Fibroblast of lung (primary cell): ENCODE results near the gene CDH12. TPM values are rescaled to one million over a fixed set of nuclear protein-coding genes. Genes with fewer than 3 reads are reported as not detected.
"Not testable (repeated sequence)": the region's sequence is repeated elsewhere in the genome, so short reads cannot be mapped to it uniquely, and the experiment has no call there.

Experiments used
- DNase-seq, 2 donors: peaks; one replicate each; pipeline versions ENCODE4 v3.0.0 to v3.0.0-alpha.2; 2010; ENCODE audit warnings: low read depth in 2 of 2
- H2AFZ ChIP-seq: 2 replicates; pipeline ENCODE4 v1.5.1; 2012; ENCODE audit warnings: low read length, control low read depth, inconsistent platforms
- H3K27ac ChIP-seq: 2 replicates; pipeline ENCODE4 v1.5.1; 2011; ENCODE audit warnings: low read length, control low read depth; ENCODE audit not compliant: insufficient read depth
- H3K27me3 ChIP-seq: 2 replicates; pipeline ENCODE4 v1.5.1; 2011; ENCODE audit warnings: mild to moderate bottlenecking, low read length; ENCODE audit not compliant: control insufficient read depth, insufficient read depth
- H3K36me3 ChIP-seq: 2 replicates; pipeline ENCODE4 v1.5.1; 2011; ENCODE audit warnings: low read length; ENCODE audit not compliant: control insufficient read depth, insufficient read depth
- H3K4me1 ChIP-seq: 2 replicates; pipeline ENCODE4 v1.5.1; 2011; ENCODE audit warnings: low read length; ENCODE audit not compliant: control insufficient read depth, insufficient read depth; ENCODE audit errors: extremely low read depth
- H3K4me2 ChIP-seq: 2 replicates; pipeline ENCODE4 v1.5.1; 2011; ENCODE audit warnings: low read length, control low read depth; ENCODE audit not compliant: insufficient read depth; ENCODE audit errors: extremely low read depth
- H3K4me3 ChIP-seq, 4 experiments: fragments of 200-600 bp in 1 of 4; sonication (generic) in 1 of 4; replicated peaks in 1 of 4; 2 replicates each; pipeline ENCODE4 v1.5.1; 2011 to 2016; ENCODE audit warnings: low read length in 4 of 4, low read depth in 3 of 4, mild to moderate bottlenecking in 3 of 4, control low read depth in 2 of 4, inconsistent platforms in 1 of 4, mixed read lengths in 1 of 4; ENCODE audit not compliant: insufficient read depth in 1 of 4; ENCODE audit errors: control extremely low read depth in 1 of 4
- H3K79me2 ChIP-seq: 2 replicates; pipeline ENCODE4 v1.5.1; 2012; ENCODE audit warnings: mild to moderate bottlenecking, low read length, inconsistent platforms; ENCODE audit not compliant: control insufficient read depth, insufficient read depth
- H3K9ac ChIP-seq: 2 replicates; pipeline ENCODE4 v1.5.1; 2011; ENCODE audit warnings: mild to moderate bottlenecking, low read length, control low read depth; ENCODE audit not compliant: insufficient read depth
- H3K9me3 ChIP-seq: 2 replicates; pipeline ENCODE4 v1.5.1; 2012; ENCODE audit warnings: low read depth, low read length; ENCODE audit not compliant: control insufficient read depth, insufficient read depth
- H4K20me1 ChIP-seq: 2 replicates; pipeline ENCODE4 v1.5.1; 2011; ENCODE audit warnings: low read length; ENCODE audit not compliant: control insufficient read depth, insufficient read depth; ENCODE audit errors: extremely low read depth
- EZH2 ChIP-seq: IDR thresholded peaks from 2 replicates; pipeline ENCODE4 v1.5.1; 2012; ENCODE audit warnings: low read length, control low read depth, mild to moderate bottlenecking; ENCODE audit errors: missing control alignments
- polyA plus RNA-seq, 2 donors: library from polyadenylated mRNA; depleted of rRNA in 1 of 2; stranded (reverse) in 1 of 2; unstranded in 1 of 2; fragments of >200 nt; gene quantifications; 2 replicates each; pipeline ENCODE4 v1.2.1, GENCODE V29; 2011 to 2012; ENCODE audit warnings: missing spikeins in 1 of 2
- total RNA-seq: library from RNA; depleted of rRNA; stranded (reverse); fragments of >200 nt; gene quantifications from 2 replicates; pipeline ENCODE4 v1.2.1, GENCODE V29; 2014
- TF ChIP-seq, protein P1 (sequence below), 2 donors: IDR thresholded peaks in 1 of 2; conservative IDR thresholded peaks in 1 of 2; 1 replicate in 1 of 2; 2 replicates in 1 of 2; pipeline ENCODE4 v1.5.1; 2011 to 2012; ENCODE audit warnings: low read length in 2 of 2, control low read depth in 1 of 2, inconsistent platforms in 1 of 2, low read depth in 1 of 2, mild to moderate bottlenecking in 1 of 2

The CDH12 gene
- total and polyA plus RNA-seq, 2 donors (not counting 1 experiment from before 2014, with no cell fraction given) = 0.02 TPM; not detected in 1

DNA sequence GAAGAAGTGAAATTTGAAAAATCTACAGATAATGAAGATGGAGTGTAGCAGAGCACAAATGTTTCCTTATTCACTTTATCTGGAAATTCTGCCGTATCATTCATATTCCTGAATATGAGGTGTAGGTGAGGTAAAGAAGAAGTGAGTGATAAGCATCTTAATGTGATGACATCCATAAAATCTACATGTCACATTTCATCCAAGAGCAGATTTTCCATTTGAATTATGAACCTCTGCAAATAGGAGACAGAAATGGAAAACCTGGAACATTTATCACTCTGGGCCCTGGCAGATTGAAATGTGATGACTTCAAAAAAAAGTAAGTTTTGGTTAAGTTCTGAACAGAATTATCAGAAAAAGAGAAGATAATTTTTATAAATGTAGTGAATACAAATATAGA, 240.2 kb downstream of the CDH12 start:
- no peaks in the 10 kb centered on the region for H3K9me3 ChIP-seq
- DNase-seq = no peak
- no peak for TF ChIP-seq EZH2
- TF ChIP-seq, protein P1, sequence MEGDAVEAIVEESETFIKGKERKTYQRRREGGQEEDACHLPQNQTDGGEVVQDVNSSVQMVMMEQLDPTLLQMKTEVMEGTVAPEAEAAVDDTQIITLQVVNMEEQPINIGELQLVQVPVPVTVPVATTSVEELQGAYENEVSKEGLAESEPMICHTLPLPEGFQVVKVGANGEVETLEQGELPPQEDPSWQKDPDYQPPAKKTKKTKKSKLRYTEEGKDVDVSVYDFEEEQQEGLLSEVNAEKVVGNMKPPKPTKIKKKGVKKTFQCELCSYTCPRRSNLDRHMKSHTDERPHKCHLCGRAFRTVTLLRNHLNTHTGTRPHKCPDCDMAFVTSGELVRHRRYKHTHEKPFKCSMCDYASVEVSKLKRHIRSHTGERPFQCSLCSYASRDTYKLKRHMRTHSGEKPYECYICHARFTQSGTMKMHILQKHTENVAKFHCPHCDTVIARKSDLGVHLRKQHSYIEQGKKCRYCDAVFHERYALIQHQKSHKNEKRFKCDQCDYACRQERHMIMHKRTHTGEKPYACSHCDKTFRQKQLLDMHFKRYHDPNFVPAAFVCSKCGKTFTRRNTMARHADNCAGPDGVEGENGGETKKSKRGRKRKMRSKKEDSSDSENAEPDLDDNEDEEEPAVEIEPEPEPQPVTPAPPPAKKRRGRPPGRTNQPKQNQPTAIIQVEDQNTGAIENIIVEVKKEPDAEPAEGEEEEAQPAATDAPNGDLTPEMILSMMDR (conservative IDR thresholded peaks at IDR 0.05 in 1 of 2, IDR thresholded peaks at IDR 0.05 in 1 of 2; ENCODE audit: low read depth in 1 of 2, low read length in 2 of 2) = no peak
- no peak overlapping the region for H3K4me3 ChIP-seq
- H3K4me2 ChIP-seq = no peak overlapping the region
- no peaks in the 10 kb centered on the region for H3K4me1 ChIP-seq
- H3K36me3 ChIP-seq = no peaks in the 10 kb centered on the region
- no peaks in the 10 kb centered on the region for H4K20me1 ChIP-seq
- no peak overlapping the region for H3K9ac ChIP-seq
- no peaks in the 10 kb centered on the region for H3K79me2 ChIP-seq
- H2AFZ ChIP-seq = no peak overlapping the region
- no peak overlapping the region for H3K27ac ChIP-seq
- H3K27me3 ChIP-seq = no peaks in the 10 kb centered on the region

DNA sequence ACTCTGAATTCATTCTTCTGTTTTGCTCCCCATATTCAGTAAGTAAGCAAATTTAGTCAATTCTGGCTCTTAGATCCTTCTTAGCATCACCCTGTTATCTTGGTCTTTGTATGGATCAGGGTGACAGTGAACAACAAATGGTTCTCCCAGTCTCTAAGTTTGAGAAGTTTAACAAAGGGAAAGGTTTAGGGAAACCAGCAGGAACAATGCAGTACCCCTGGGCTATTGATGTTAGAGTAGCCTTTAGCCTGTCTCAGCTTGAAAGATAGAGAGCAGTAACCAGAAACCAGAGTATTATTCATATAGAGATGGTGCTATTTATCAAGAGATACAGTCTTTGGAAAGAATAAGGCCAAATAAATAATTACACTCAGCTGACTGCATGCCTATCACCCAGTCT, 241.8 kb downstream of the CDH12 start:
- Histone ChIP-seq H3K36me3 (no peaks in the 10 kb centered on the region), H3K4me1 (no peaks in the 10 kb centered on the region), H3K9ac (no peak overlapping the region), H3K4me3 (no peak overlapping the region), H3K27ac (no peak overlapping the region), H3K79me2 (no peaks in the 10 kb centered on the region), H2AFZ (no peak overlapping the region), H3K27me3 (no peaks in the 10 kb centered on the region), H4K20me1 (no peaks in the 10 kb centered on the region), H3K9me3 (no peaks in the 10 kb centered on the region), H3K4me2 (no peak overlapping the region)
- TF ChIP-seq EZH2 = no peak
- TF ChIP-seq, protein P1 (conservative IDR thresholded peaks at IDR 0.05 in 1 of 2, IDR thresholded peaks at IDR 0.05 in 1 of 2; ENCODE audit: low read depth in 1 of 2, low read length in 2 of 2) = no peak
- DNase-seq = no peak

DNA sequence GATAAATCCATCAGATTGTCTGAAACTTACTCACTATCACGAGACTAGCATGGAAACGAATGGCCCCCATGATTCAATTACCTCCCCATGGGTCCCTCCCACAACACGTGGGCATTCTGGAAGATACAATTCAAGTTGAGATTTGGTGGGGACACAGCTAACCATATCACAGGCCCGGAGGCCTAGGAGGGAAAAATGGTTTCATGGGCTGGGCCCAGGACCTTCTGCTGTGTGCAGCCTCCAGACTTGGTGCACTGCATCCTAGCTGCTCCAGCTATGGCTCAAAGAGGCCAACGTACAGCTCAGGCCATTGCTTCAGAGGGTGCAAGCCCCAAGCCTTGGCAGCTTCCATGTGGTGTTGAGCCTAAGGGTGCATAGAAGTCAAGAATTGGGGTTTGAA, 245.6 kb downstream of the CDH12 start:
- not testable (repeated sequence) for H3K36me3 ChIP-seq, H2AFZ ChIP-seq, H3K79me2 ChIP-seq, H3K4me1 ChIP-seq, H3K4me3 ChIP-seq, H3K9me3 ChIP-seq, DNase-seq, H3K27me3 ChIP-seq, H3K27ac ChIP-seq, H4K20me1 ChIP-seq, H3K4me2 ChIP-seq, H3K9ac ChIP-seq
